Cardiac fibroblast (primary cell): ENCODE measurements around the gene IL4I1.

Source experiments
- DNase-seq, 2 donors: peaks; one replicate each; pipeline versions ENCODE4 v3.0.0 to v3.0.0-alpha.2; 2010; ENCODE audit warnings: low read depth in 2 of 2
- H3K4me3 ChIP-seq, 2 donors: replicated peaks in 1 of 2; 1 replicate in 1 of 2; 2 replicates in 1 of 2; pipeline ENCODE4 v1.5.1; 2011; ENCODE audit warnings: low read depth in 2 of 2, low read length in 2 of 2, mild to moderate bottlenecking in 2 of 2, moderate library complexity in 1 of 2
- TF ChIP-seq, protein P1 (sequence below): IDR thresholded peaks from one replicate; pipeline ENCODE4 v1.5.1; 2011; ENCODE audit warnings: low read depth, mild to moderate bottlenecking, low read length, inconsistent platforms

The IL4I1 gene

GRCh38 chr19:49916839-49917733 lies 20.4 kb upstream of the IL4I1 start:
- no peak for DNase-seq
- no peak overlapping the region for H3K4me3 ChIP-seq
- TF ChIP-seq, protein P1, sequence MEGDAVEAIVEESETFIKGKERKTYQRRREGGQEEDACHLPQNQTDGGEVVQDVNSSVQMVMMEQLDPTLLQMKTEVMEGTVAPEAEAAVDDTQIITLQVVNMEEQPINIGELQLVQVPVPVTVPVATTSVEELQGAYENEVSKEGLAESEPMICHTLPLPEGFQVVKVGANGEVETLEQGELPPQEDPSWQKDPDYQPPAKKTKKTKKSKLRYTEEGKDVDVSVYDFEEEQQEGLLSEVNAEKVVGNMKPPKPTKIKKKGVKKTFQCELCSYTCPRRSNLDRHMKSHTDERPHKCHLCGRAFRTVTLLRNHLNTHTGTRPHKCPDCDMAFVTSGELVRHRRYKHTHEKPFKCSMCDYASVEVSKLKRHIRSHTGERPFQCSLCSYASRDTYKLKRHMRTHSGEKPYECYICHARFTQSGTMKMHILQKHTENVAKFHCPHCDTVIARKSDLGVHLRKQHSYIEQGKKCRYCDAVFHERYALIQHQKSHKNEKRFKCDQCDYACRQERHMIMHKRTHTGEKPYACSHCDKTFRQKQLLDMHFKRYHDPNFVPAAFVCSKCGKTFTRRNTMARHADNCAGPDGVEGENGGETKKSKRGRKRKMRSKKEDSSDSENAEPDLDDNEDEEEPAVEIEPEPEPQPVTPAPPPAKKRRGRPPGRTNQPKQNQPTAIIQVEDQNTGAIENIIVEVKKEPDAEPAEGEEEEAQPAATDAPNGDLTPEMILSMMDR = peak; percentile 3

DNA sequence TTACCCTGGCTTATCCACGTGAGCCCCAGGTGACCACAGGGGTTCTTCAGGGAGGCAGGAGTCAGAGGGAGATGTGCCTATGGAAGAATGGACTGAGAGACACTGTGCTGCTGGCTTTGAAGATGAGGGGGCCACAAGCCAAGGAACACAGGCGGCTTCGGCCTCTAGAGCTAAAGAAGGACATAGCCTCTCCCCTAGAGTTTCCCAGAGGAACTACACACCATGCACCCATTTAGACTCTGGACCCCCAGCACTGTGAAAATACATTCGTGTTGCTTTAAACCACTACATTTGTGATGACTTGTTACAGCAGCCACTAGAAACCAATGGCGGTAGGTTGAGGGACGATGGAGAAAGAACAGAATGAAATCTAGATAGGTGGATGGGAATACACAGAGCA lies 18.6 kb upstream of the IL4I1 start:
- TF ChIP-seq, protein P1 = peak; percentile 29
- H3K4me3 ChIP-seq = no peak overlapping the region
- no peak for DNase-seq

DNA sequence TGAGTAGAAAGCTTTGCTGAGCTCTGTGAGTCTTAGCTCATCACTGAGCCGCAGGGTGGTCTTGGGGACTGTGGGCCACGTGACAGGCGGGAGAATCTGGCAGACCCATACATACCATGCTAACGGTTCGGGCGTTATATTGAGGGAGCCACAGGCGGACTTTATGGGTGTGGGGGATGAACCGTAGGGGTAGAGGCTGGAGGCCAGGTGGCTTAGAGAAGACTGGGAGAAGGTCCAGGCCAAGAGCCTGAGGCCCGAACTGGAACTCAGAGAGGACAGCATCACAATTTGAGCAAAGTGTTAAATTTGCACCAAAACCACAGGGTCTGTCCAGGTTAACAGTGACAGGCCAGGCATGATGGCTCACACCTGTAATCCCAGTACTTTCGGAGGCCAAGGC lies 17.0 kb upstream of the IL4I1 start:
- DNase-seq = no peak
- TF ChIP-seq, protein P1 = no peak
- no peak overlapping the region for H3K4me3 ChIP-seq

GRCh38 chr19:49912965-49913685 lies 16.4 kb upstream of the IL4I1 start:
- TF ChIP-seq, protein P1 = no peak
- DNase-seq = no peak
- H3K4me3 ChIP-seq = no peak overlapping the region

DNA sequence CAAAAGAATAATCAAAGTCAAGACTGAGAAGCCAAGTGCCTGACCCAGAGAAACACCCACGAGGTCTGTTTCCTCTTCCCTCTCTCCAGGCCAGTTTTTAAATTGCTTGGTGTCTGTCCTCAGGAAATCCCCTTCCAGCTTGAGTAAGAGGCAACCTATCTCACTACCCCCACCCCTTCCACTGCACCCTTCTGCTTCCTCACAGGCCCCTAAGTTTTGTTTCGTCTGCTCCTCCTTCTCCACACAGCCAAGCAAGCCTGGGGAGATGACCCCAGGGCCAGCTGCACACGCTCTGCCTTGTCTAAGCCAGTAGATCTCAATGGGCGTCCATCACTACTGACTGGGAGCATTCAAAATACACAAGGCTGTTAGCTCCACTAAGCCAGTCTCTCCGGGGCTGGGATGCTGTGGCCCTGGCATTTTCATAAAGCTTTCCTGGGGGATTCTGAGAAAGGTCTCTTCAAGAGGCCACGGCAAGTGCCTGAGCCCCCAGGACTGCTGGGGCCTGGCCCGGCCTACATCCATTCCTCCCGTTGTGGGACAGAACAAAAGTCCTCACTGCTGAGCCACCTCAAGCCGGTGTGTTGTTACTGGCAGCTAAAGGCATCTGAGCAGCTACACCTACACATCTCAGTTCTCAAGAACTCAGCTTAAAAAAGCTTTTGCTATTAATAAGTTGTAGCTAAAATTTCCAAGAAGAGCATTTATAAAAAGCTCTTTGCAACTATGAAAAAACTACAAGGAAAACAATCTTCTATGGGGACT lies 14.9 kb upstream of the IL4I1 start:
- no peak overlapping the region for H3K4me3 ChIP-seq
- peak in 1 of 2 donors; percentile 20 for DNase-seq
- TF ChIP-seq, protein P1 = no peak

GRCh38 chr19:49910179-49910578 lies 13.5 kb upstream of the IL4I1 start:
- no peak overlapping the region for H3K4me3 ChIP-seq
- DNase-seq = no peak
- TF ChIP-seq, protein P1 = no peak
